Measurements from ENCODE around the gene ZMAT5.
"Not testable (repeated sequence)": the region's sequence is repeated elsewhere in the genome, so short reads cannot be mapped to it uniquely, and the experiment has no call there.

ZMAT5 gene

GRCh38 chr22:29755889-29756288, 10.9 kb downstream of the ZMAT5 start:
- Histone ChIP-seq H2AFZ (ENCODE audit: low read length) (no peak overlapping the region), H3K27ac (ENCODE audit: low read depth, low read length, poor library complexity, severe bottlenecking) (no peak overlapping the region), H3F3A (ENCODE audit: insufficient read depth, low read length) (no peaks in the 10 kb centered on the region), H3K27me3 (ENCODE audit: insufficient read depth, low read length) (no peaks in the 10 kb centered on the region), H3K79me2 (ENCODE audit: insufficient read depth, low read length) (no peaks in the 10 kb centered on the region), H3K9ac (ENCODE audit: low read length) (no peak overlapping the region), H3K9me3 (ENCODE audit: low read length) (no peaks in the 10 kb centered on the region), H3K36me3 (ENCODE audit: insufficient read depth, low read length) (no peaks in the 10 kb centered on the region), H3K4me3 (ENCODE audit: low read depth, low read length, poor library complexity, severe bottlenecking) (no peak overlapping the region), H4K20me1 (ENCODE audit: insufficient read depth, low read length) (no peaks in the 10 kb centered on the region), H3K4me2 (ENCODE audit: low read length) (no peak overlapping the region), H3K9me2 (ENCODE audit: low read depth, low read length) (no peaks in the 10 kb centered on the region), H3K4me1 (ENCODE audit: insufficient read depth, low read length, severe bottlenecking) (no peaks in the 10 kb centered on the region)
- TF ChIP-seq CTCF (IDR thresholded peaks at IDR 0.05; ENCODE audit: low read length) (no peak), EZH2 (IDR thresholded peaks at IDR 0.05; ENCODE audit: borderline replicate concordance, low read length) (no peak)

- H3K9me3 ChIP-seq (ENCODE audit: low read length); H3K9me2 ChIP-seq (ENCODE audit: low read depth, low read length); H3K27me3 ChIP-seq (ENCODE audit: insufficient read depth, low read length); H3K4me1 ChIP-seq (ENCODE audit: insufficient read depth, low read length, severe bottlenecking); H2AFZ ChIP-seq (ENCODE audit: low read length); H3K27ac ChIP-seq (ENCODE audit: low read depth, low read length, poor library complexity, severe bottlenecking); H3F3A ChIP-seq (ENCODE audit: insufficient read depth, low read length); H3K36me3 ChIP-seq (ENCODE audit: insufficient read depth, low read length); H3K4me2 ChIP-seq (ENCODE audit: low read length); H3K4me3 ChIP-seq (ENCODE audit: low read depth, low read length, poor library complexity, severe bottlenecking); H3K9ac ChIP-seq (ENCODE audit: low read length); H4K20me1 ChIP-seq (ENCODE audit: insufficient read depth, low read length); H3K79me2 ChIP-seq (ENCODE audit: insufficient read depth, low read length): not testable (repeated sequence)
These were observed 12.0 kb downstream of the ZMAT5 start for GRCh38 chr22:29754658-29755395.

GRCh38 chr22:29753808-29754657, 12.8 kb downstream of the ZMAT5 start:
- H3K27ac ChIP-seq (ENCODE audit: low read depth, low read length, poor library complexity, severe bottlenecking), result no peak overlapping the region
- H3K4me2 ChIP-seq (ENCODE audit: low read length), result no peak overlapping the region
- H3K36me3 ChIP-seq (ENCODE audit: insufficient read depth, low read length), result no peaks in the 10 kb centered on the region
- no peaks in the 10 kb centered on the region for H3K4me1 ChIP-seq (ENCODE audit: insufficient read depth, low read length, severe bottlenecking)
- no peaks in the 10 kb centered on the region for H3K9me2 ChIP-seq (ENCODE audit: low read depth, low read length)
- H2AFZ ChIP-seq (ENCODE audit: low read length), result no peak overlapping the region
- no peaks in the 10 kb centered on the region for H4K20me1 ChIP-seq (ENCODE audit: insufficient read depth, low read length)
- H3F3A ChIP-seq (ENCODE audit: insufficient read depth, low read length), result no peaks in the 10 kb centered on the region
- TF ChIP-seq EZH2 (IDR thresholded peaks at IDR 0.05; ENCODE audit: borderline replicate concordance, low read length) (no peak), CTCF (IDR thresholded peaks at IDR 0.05; ENCODE audit: low read length) (no peak)
- no peak overlapping the region for H3K9ac ChIP-seq (ENCODE audit: low read length)
- no peaks in the 10 kb centered on the region for H3K9me3 ChIP-seq (ENCODE audit: low read length)
- H3K79me2 ChIP-seq (ENCODE audit: insufficient read depth, low read length), result no peaks in the 10 kb centered on the region
- no peaks in the 10 kb centered on the region for H3K27me3 ChIP-seq (ENCODE audit: insufficient read depth, low read length)
- no peak overlapping the region for H3K4me3 ChIP-seq (ENCODE audit: low read depth, low read length, poor library complexity, severe bottlenecking)

Measured in OCI-LY1 (cell line).